Right lobe of liver (tissue), 4 donors: Measurements from ENCODE around the gene PROSER2.

Experiments
- CTCF ChIP-seq, 4 donors: fragments of 200-600 bp in 3 of 4; fragments of 450-650 bp in 1 of 4; IDR thresholded peaks; one replicate each; pipeline versions ENCODE4 v1.5.1 to v1.8.0; 2016 to 2022; ENCODE audit warnings: antibody characterized with exemption in 4 of 4, mild to moderate bottlenecking in 2 of 4
- POLR2A ChIP-seq: fragments of 450-650 bp; IDR thresholded peaks from one replicate; pipeline ENCODE4 v1.6.1; 2017; ENCODE audit warnings: antibody characterized with exemption, mild to moderate bottlenecking
- donor health status: DM: no; HTN: no; CAD: no.
- donor health status: DM: no; HTN: no; CAD: no.
- donor health status: DM: no; HTN: yes; CAD: no.

- TF ChIP-seq CTCF (IDR thresholded peaks at IDR 0.05) = no peak
- no peak for TF ChIP-seq POLR2A
Measured at GRCh38 chr10:11827006-11827405, 3.9 kb downstream of the PROSER2 start.
